Measurements from ENCODE around the gene CKAP4.

GRCh38 chr12:106246891-106247673, 738 bp downstream of the CKAP4 start:
- TF ChIP-seq GATA2 (IDR thresholded peaks at IDR 0.05; ENCODE audit: low read depth, low read length) (no peak), GATA3 (IDR thresholded peaks at IDR 0.05; ENCODE audit: low read depth, low read length) (no peak)

Data from SH-SY5Y (cell line).